Activated CD8-positive, alpha-beta memory T cell treated with anti-CD3 and anti-CD28 coated beads, Interleukin-2, amount 50 U/mL, for 24 hours (primary cell): ENCODE measurements around the gene PDE9A.

Experiments used
- DNase-seq: peaks from one replicate; pipeline ENCODE4 v3.0.0-alpha.2; 2020; ENCODE audit errors: extremely low read depth

The PDE9A gene

GRCh38 chr21:42641311-42642218 lies 11.9 kb upstream of the PDE9A start:
- no peak for DNase-seq

DNA sequence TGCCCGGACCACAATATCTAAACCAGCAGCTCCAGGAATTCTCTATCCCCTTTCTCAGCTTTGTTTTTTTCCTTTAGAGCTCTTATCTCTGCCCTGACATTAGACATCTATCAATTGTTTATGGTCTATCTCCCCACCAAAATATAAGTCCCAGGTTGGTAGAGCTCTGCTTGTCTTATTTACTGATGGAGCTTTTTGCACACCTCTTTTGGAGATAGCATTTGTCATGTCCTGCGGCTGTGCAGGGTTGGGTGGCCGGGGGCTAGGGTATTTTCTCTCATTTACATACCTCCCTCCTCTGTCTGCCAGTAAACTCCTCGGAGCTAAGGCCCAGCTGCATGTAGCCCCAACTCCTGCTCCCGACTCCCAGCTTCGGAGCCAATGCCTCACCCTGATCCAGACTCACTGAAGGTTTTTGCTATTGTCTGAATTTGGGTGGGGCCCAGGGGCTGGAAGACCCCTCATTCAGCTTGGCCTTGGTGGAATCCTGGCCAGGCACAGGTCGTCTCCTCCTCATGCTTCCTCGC lies 11.1 kb upstream of the PDE9A start:
- DNase-seq = no peak

GRCh38 chr21:42644223-42645208 lies 8.9 kb upstream of the PDE9A start:
- no peak for DNase-seq

DNA sequence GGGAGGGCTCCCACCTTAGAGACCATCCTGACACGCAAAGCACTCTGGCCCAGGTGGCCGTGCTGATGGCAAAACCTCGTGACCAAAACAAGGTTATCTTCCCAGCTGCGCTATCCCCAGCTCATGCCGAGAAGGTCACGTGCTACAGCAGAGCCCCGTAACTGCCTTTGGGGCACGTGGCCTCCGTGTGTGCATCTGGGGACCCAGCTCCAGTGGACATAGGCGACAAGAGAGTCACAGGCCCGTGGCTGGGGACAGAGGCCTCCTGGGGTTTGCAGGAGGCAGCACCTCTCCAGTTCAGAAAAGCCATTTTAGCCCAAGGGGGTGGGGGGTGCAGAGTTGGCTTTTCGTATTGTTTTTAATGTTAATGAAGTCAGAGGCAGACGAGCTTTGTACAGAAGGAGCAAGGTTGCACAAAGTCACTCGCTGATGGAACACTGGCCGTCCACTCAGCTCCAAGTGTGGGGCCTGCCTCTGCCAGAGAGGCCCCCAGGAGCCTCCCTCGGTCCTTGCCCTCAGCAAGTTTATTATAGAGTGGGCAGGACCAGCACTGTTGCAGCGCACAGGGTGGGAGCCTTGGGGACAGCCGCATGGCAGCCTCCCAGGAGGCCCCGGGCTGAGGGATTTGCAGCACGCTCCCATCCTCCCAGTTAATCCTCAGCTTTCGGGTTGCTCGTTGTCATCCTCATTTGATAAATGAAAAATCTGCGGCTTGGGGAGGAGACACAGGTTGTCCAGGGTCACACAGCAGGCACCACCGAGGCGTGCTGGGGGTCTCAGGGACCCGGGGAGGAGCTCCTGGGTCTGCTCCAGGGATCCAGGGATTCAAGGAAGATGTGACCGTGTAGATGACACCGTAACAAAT lies 8.0 kb upstream of the PDE9A start:
- no peak for DNase-seq

GRCh38 chr21:42646076-42646825 lies 7.2 kb upstream of the PDE9A start:
- no peak for DNase-seq

DNA sequence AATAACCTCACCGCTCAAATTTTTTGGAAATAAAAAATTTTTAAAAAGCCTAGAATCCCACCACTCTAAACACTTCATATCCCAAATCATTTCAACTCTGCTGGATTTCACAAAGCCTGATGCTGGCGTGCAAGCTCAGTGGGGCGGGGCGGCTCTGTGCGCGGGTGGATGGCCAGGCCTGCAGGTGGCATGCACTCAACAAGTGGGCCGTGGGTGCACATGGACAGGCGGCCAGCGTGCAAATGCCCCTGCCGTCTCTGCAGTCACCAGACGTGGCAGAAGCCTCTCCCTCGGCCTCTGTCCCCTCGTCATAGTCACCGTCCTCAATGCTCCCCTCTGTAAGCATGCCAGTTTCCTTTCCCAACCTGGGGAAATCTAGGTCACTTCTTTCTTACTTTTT lies 6.6 kb upstream of the PDE9A start:
- DNase-seq = no peak

DNA sequence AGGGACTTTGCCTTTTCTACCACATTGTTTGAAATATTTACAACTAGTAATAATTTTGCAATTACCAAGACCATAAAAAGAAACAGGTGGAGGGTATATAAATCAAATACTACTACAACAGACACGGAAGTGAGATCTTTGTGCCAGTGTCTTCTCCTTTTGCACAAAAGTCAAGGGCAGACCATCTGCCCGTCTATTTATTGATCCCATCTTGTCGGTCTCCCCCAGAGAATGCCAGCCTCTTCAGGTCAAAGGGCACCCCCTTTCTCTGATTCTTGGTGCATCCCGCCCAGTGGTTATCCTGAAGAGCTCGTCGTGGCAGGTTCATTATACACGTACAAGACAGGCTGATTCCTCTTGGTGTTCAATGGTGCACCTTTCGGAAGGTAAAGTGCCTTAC lies 4.8 kb upstream of the PDE9A start:
- DNase-seq = no peak

- no peak for DNase-seq
Measured at GRCh38 chr21:42649122-42650032, 4.0 kb upstream of the PDE9A start.

DNA sequence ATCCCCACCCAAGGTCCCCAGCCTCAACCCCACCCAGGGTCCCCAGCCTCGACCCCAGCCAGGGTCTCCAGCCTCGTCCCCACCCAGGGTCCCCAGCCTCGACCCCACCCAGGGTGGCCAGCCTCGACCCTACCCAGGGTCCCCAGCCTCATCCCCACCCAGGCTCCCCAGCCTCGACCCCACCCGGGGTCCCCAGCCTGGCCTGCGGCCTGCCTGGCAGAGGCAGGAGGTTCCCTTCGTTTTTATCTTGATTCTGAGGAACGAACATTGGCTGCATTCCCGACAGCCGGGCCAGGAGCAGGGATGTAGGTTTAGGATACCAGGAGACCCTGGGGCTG lies 3.4 kb upstream of the PDE9A start:
- no peak for DNase-seq

GRCh38 chr21:42650441-42651421 lies 2.7 kb upstream of the PDE9A start:
- DNase-seq = no peak

DNA sequence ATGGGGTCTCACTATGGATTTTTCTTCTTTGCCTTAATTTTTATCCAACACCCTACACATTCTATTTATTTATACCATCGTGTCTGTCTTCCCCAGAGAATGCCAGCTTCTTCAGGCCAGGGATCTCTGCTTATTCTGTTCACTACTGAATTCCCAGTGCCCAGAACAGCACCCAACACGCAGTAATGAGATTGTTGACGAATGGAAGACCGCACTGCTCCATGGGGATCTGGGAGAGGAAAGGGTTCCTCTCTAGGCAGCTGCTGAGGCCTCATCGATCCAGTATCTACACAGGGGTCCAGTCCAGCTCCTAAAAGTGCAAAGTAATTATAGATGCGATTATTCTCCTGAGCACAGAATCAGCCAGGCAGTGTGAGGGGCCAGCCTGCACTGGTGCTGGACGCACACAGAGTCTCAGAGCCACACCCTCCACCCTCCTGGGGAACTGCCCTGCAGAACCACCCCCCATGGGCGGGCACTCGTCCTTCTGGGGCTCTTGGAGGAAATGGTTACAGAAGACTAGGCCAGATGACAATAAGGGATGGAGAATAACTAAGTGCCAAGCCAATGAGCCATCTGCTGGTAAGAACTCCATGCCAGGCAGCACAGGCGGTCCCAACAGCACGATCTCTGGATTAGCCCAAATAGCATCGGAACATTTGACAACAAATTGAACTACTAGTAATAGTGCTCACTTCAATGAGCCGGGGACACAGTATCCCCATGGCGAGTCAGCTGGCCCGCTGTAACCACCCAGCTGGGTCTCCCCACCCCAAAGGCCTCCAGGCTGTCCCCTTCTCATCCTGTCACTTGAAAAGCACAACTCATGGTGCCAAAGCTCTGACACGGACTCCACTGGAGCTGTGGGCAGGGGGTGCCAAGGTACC lies 1.7 kb upstream of the PDE9A start:
- DNase-seq = no peak

DNA sequence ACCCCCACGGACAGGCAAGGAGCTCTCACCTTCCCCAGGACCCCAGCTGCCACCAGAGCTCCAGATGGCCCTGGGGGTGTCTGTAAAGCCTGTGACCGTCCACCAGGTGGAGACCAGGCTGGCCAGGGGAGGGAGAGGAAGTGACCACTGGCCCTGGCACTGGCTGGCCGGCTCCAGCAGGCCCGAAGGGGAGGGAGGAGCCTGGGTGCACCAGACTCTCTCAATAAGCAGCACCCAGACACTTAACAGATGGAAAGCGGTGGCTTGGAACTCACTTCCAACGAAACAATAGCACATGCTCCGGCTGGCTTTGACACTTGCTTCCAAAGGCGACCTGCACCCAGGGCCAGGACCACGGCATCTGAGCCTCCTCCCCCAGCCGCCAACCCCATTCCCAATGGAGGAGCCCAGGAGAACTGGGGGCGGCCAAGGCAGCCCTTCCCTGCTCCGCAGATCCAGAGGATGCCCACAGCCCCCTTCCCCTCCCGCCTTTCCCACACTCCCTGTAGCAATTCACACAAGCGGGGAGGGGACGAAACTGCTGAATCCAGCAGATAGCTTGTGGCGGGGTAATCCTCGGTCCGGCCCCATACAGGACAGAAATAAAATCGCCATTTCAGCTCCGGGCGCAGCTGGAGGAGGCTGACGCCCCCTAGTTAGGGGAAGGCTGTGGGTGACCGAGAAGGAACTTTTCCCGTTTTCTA lies 742 bp upstream of the PDE9A start:
- DNase-seq = no peak

DNA sequence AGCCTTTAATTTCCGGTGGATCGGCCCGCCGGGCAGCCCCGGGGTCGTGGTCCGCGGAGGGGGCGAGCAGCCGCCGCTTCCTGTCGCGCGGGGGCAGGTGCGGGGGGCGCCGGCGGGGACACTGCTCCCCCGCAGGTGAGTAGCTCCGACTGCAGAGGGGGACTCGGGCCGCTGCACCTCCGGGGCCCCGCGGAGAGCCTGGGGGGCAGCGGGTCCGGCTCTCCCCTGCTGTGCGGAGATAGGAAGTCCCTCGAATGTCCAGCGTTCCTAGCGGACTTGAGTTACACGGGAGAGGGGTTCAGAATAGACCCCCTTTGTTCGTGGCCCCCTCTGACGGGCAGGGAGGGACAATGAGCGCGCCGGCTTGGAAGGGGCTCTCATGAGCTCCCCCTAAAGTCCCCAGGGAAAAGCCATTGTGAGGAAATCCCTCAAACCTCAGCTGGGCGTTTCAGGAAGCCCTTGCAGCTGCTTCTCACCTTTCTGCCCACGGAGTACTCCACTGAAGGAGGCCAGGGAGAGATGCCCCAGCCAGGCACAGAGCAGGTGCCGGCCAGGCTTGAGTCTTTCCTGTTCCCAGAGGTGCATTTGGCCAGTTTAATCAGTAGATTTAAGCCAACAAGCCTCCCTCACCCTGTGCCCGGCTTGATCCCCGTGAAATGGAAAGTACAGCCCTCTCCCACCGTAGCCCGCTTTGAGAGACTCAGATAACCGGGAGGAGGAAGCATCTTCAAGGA lies 925 bp downstream of the PDE9A start:
- DNase-seq = no peak

GRCh38 chr21:42654913-42655795 lies 1.7 kb downstream of the PDE9A start:
- no peak for DNase-seq
